HCT116 (cell line): ENCODE data around the gene PDK1.

Experiments
- CEBPB ChIP-seq: IDR thresholded peaks from 2 replicates; pipeline ENCODE4 v1.6.1; 2012; ENCODE audit warnings: low read depth
- EZH2 ChIP-seq: fragments of 200-600 bp; sonication (generic); IDR thresholded peaks from 2 replicates; pipeline ENCODE4 v1.6.1; 2017; ENCODE audit warnings: antibody characterized with exemption, mixed run types
- EZH2phosphoT487 ChIP-seq: fragments of 200-600 bp; IDR thresholded peaks from 2 replicates; pipeline ENCODE4 v1.6.1; 2018; ENCODE audit warnings: antibody characterized with exemption, borderline replicate concordance
- FOSL1 ChIP-seq: IDR thresholded peaks from 2 replicates; pipeline ENCODE4 v1.6.1; 2012; ENCODE audit warnings: low read depth
- POLR2AphosphoS5 ChIP-seq: IDR thresholded peaks from 2 replicates; pipeline ENCODE4 v1.6.1; 2011; ENCODE audit warnings: mild to moderate bottlenecking, low read depth, low read length, moderate library complexity
- RAD21 ChIP-seq: IDR thresholded peaks from 2 replicates; pipeline ENCODE4 v1.6.1; 2012; ENCODE audit warnings: low read depth, mild to moderate bottlenecking
- SIN3A ChIP-seq: IDR thresholded peaks from 2 replicates; pipeline ENCODE4 v1.6.1; 2012; ENCODE audit warnings: low read depth
- SP1 ChIP-seq: IDR thresholded peaks from 2 replicates; pipeline ENCODE4 v1.6.1; 2012; ENCODE audit warnings: low read depth
- ZNF274 ChIP-seq: fragments of 200-500 bp; sonication (Bioruptor generic); IDR thresholded peaks from 2 replicates; pipeline ENCODE4 v1.6.1; 2014; ENCODE audit warnings: mild to moderate bottlenecking, low read depth, low read length, inconsistent platforms
- TF ChIP-seq, protein P1 (sequence below), 3 experiments: fragments of 200-600 bp in 1 of 3; sonication (generic) in 1 of 3; IDR thresholded peaks in 2 of 3; conservative IDR thresholded peaks in 1 of 3; 2 replicates each; pipeline ENCODE4 v1.5.1; 2012 to 2017; ENCODE audit warnings: low read depth in 2 of 3, low read length in 2 of 3, antibody characterized with exemption in 1 of 3, borderline replicate concordance in 1 of 3, control low read depth in 1 of 3, mild to moderate bottlenecking in 1 of 3, mixed read lengths in 1 of 3, mixed run types in 1 of 3, moderate library complexity in 1 of 3; ENCODE audit not compliant: insufficient read depth in 1 of 3
- TF ChIP-seq, protein P2 (sequence below): IDR thresholded peaks from 2 replicates; pipeline ENCODE4 v1.6.1; 2012; ENCODE audit warnings: low read depth

DNA sequence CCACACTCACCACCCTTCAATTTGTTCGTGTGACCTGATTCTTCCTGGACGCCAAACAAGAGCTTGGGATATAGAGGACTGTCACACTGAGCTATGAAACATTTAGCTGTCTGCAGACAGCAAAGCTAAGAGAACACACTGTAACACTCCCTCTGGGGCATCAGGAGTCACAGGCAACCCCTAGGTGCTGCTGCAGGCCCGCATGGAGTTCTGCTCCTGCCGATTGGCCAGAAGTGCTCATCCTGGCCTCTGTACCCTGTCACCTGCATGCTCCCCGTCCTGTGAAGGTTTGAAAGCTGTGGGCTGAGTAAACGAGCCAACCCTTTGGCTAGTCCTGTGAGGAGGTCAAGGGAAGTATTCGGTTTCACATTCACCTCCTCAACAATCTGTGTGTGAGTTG lies 73.7 kb downstream of the PDK1 start:
- TF ChIP-seq SP1 (no peak), SIN3A (no peak), RAD21 (no peak), ZNF274 (no peak), EZH2 (no peak), EZH2phosphoT487 (no peak), CEBPB (no peak), POLR2AphosphoS5 (no peak), FOSL1 (no peak)
- TF ChIP-seq, protein P1, sequence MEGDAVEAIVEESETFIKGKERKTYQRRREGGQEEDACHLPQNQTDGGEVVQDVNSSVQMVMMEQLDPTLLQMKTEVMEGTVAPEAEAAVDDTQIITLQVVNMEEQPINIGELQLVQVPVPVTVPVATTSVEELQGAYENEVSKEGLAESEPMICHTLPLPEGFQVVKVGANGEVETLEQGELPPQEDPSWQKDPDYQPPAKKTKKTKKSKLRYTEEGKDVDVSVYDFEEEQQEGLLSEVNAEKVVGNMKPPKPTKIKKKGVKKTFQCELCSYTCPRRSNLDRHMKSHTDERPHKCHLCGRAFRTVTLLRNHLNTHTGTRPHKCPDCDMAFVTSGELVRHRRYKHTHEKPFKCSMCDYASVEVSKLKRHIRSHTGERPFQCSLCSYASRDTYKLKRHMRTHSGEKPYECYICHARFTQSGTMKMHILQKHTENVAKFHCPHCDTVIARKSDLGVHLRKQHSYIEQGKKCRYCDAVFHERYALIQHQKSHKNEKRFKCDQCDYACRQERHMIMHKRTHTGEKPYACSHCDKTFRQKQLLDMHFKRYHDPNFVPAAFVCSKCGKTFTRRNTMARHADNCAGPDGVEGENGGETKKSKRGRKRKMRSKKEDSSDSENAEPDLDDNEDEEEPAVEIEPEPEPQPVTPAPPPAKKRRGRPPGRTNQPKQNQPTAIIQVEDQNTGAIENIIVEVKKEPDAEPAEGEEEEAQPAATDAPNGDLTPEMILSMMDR (IDR thresholded peaks at IDR 0.05 in 2 of 3, conservative IDR thresholded peaks at IDR 0.05 in 1 of 3; ENCODE audit: borderline replicate concordance in 1 of 3, insufficient read depth in 1 of 3, low read depth in 2 of 3, low read length in 2 of 3) = no peak
- TF ChIP-seq, protein P2, sequence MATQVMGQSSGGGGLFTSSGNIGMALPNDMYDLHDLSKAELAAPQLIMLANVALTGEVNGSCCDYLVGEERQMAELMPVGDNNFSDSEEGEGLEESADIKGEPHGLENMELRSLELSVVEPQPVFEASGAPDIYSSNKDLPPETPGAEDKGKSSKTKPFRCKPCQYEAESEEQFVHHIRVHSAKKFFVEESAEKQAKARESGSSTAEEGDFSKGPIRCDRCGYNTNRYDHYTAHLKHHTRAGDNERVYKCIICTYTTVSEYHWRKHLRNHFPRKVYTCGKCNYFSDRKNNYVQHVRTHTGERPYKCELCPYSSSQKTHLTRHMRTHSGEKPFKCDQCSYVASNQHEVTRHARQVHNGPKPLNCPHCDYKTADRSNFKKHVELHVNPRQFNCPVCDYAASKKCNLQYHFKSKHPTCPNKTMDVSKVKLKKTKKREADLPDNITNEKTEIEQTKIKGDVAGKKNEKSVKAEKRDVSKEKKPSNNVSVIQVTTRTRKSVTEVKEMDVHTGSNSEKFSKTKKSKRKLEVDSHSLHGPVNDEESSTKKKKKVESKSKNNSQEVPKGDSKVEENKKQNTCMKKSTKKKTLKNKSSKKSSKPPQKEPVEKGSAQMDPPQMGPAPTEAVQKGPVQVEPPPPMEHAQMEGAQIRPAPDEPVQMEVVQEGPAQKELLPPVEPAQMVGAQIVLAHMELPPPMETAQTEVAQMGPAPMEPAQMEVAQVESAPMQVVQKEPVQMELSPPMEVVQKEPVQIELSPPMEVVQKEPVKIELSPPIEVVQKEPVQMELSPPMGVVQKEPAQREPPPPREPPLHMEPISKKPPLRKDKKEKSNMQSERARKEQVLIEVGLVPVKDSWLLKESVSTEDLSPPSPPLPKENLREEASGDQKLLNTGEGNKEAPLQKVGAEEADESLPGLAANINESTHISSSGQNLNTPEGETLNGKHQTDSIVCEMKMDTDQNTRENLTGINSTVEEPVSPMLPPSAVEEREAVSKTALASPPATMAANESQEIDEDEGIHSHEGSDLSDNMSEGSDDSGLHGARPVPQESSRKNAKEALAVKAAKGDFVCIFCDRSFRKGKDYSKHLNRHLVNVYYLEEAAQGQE = no peak
